Measurements from ENCODE around the gene VSIG1. TPM values are rescaled to one million over a fixed set of nuclear protein-coding genes. Genes with fewer than 3 reads are reported as not detected.

VSIG1 gene
- total RNA-seq, 1 experiment from 2014 or later: 1.5 TPM

DNA sequence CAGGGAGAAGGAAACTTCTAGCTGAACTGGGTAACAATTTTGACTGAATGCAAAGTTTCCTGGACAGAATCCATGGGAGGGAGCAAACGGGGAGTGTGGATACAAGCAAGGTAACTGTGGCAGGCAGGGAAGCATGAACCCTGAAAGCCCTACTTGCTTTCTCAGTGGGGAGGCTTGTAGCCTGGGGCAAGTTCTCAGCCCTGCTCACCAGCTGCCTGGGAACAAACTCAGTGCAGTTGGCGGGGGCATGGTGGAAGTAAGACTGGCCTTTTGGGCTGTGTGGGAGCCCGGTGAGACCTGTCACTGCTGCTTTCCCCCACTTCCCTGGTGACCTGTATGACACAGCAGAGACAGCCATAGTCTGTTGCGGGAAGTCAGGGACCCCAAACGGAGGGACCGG is 48.7 kb upstream of the VSIG1 start:
- Histone ChIP-seq H3T11ph (ENCODE audit: low read length) (no peak overlapping the region), H3K9ac (ENCODE audit: extremely low read depth, insufficient read length, low read length) (no peak overlapping the region), H4K5ac (ENCODE audit: insufficient read length, low read depth, low read length) (no peak overlapping the region), H2AK5ac (ENCODE audit: insufficient read length, low read length) (no peak overlapping the region), H2BK120ac (ENCODE audit: low read depth, low read length, poor library complexity, severe bottlenecking) (no peak overlapping the region), H3K4me1 (ENCODE audit: insufficient read depth, low read length) (no peaks in the 10 kb centered on the region; the same call in 1 of the 2 replicates), H2BK20ac (ENCODE audit: low read depth, low read length, poor library complexity, severe bottlenecking) (no peak overlapping the region), H3K23ac (ENCODE audit: insufficient read length, low read depth, low read length) (no peak overlapping the region), H3K79me1 (ENCODE audit: insufficient read depth, low read depth, low read length, poor library complexity, severe bottlenecking) (no peaks in the 10 kb centered on the region), H3K18ac (ENCODE audit: insufficient read length, low read depth, low read length) (no peak overlapping the region), H3K27me3 (ENCODE audit: insufficient read depth, low read length) (no peaks in the 10 kb centered on the region), H2BK5ac (ENCODE audit: insufficient read length, low read length) (no peak overlapping the region), H2AFZ (ENCODE audit: low read length) (no peak overlapping the region), H4K20me1 (ENCODE audit: control insufficient read depth, insufficient read depth, insufficient read length) (no peaks in the 10 kb centered on the region), H4K91ac (ENCODE audit: insufficient read length, low read depth, low read length) (no peak overlapping the region), H3K9me3 (ENCODE audit: control insufficient read depth, low read depth, low read length) (peaks cover 11% of the 10 kb centered on the region), H3K23me2 (ENCODE audit: insufficient read length, low read depth, low read length, poor library complexity, severe bottlenecking) (no peaks in the 10 kb centered on the region), H2BK15ac (ENCODE audit: low read depth, low read length) (no peak overlapping the region), H3K79me2 (ENCODE audit: insufficient read depth, low read length) (no peaks in the 10 kb centered on the region), H3K27ac (ENCODE audit: insufficient read length, low read depth, low read length) (no peak overlapping the region), H4K8ac (replicated peaks; ENCODE audit: insufficient read length, low read depth, low read length) (no peak overlapping the region), H3K14ac (ENCODE audit: insufficient read depth, low read length) (no peak overlapping the region), H2BK12ac (ENCODE audit: insufficient read length, low read depth, low read length) (no peak overlapping the region), H3K56ac (ENCODE audit: insufficient read length, low read depth, low read length) (no peak overlapping the region), H3K4ac (ENCODE audit: low read depth, low read length) (no peak overlapping the region), H3K4me2 (ENCODE audit: insufficient read depth, insufficient read length, low read length) (no peak overlapping the region)
- Mint-ChIP-seq H3K36me3 (ENCODE audit: insufficient read depth in 1 of 3, low read depth in 3 of 3) (peaks cover 0 to 50% (median 45%) of the 10 kb centered on the region in 3 experiments; a peak in 5 of 7 replicates), H3K9me3 (peaks cover 11 to 51% of the 10 kb centered on the region in 2 experiments), H3K4me1 (peaks cover 4 to 15% of the 10 kb centered on the region in 2 experiments; a peak in 2 of 4 replicates), H3K27me3 (ENCODE audit: low read depth) (peaks cover 2% of the 10 kb centered on the region; the same call in 1 of the 2 replicates), H3K4me3 (peak overlapping the region in 1 of 2 experiments; percentile 60; a peak in 1 of 5 replicates), H3K27ac (peak overlapping the region in 2 of 3 experiments; percentile 38 to 96; a peak in 3 of 7 replicates)
- WGBS (ENCODE audit: extremely low coverage, insufficient read length, low lambda C conversion rate): no CpG with 5 or more reads among the region's 6 CpGs
- TF ChIP-seq, protein P1, sequence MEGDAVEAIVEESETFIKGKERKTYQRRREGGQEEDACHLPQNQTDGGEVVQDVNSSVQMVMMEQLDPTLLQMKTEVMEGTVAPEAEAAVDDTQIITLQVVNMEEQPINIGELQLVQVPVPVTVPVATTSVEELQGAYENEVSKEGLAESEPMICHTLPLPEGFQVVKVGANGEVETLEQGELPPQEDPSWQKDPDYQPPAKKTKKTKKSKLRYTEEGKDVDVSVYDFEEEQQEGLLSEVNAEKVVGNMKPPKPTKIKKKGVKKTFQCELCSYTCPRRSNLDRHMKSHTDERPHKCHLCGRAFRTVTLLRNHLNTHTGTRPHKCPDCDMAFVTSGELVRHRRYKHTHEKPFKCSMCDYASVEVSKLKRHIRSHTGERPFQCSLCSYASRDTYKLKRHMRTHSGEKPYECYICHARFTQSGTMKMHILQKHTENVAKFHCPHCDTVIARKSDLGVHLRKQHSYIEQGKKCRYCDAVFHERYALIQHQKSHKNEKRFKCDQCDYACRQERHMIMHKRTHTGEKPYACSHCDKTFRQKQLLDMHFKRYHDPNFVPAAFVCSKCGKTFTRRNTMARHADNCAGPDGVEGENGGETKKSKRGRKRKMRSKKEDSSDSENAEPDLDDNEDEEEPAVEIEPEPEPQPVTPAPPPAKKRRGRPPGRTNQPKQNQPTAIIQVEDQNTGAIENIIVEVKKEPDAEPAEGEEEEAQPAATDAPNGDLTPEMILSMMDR (conservative IDR thresholded peaks at IDR 0.05): no peak
- peak; percentile 43 for DNase-seq
